IMR-90 (cell line): ENCODE results near the gene SLC46A3.

Experiments used
- RAD21 ChIP-seq: IDR thresholded peaks from 2 replicates; pipeline ENCODE4 v1.6.1; 2012; ENCODE audit warnings: low read length, improper control_type of control experiment
- TF ChIP-seq, protein P1 (sequence below): conservative IDR thresholded peaks from 2 replicates; pipeline ENCODE4 v1.5.1; 2012; ENCODE audit warnings: mild to moderate bottlenecking, low read depth, low read length, improper control_type of control experiment

- TF ChIP-seq, protein P1, sequence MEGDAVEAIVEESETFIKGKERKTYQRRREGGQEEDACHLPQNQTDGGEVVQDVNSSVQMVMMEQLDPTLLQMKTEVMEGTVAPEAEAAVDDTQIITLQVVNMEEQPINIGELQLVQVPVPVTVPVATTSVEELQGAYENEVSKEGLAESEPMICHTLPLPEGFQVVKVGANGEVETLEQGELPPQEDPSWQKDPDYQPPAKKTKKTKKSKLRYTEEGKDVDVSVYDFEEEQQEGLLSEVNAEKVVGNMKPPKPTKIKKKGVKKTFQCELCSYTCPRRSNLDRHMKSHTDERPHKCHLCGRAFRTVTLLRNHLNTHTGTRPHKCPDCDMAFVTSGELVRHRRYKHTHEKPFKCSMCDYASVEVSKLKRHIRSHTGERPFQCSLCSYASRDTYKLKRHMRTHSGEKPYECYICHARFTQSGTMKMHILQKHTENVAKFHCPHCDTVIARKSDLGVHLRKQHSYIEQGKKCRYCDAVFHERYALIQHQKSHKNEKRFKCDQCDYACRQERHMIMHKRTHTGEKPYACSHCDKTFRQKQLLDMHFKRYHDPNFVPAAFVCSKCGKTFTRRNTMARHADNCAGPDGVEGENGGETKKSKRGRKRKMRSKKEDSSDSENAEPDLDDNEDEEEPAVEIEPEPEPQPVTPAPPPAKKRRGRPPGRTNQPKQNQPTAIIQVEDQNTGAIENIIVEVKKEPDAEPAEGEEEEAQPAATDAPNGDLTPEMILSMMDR, result no peak
- TF ChIP-seq RAD21, result no peak
These were observed 4.1 kb downstream of the SLC46A3 start for GRCh38 chr13:28714651-28715050.
